ENCODE results near the gene CAMTA1. TPM values are rescaled to one million over a fixed set of nuclear protein-coding genes. Genes with fewer than 3 reads are reported as not detected.

CAMTA1 gene
- polyA plus RNA-seq, 1 donor from 2014 or later: 162 TPM

DNA sequence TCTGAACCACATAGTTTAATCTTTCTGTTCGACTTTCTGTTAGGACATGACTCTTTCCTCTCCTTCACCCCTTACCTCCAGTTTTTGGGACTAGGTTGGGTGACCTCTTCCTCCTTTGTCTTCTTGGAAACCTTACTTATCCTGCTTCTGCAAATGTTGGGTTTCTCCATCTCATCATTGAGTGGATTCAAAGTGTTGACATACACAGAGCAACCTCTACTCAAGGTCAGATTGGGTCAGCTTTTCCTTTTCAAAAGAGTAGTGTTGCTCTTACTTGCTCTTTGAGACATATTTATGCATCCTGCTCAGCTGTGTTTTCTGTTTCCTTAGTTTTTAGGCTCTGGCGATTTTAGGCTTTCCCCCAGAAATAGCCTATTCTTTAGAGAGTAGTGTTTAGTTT is 3.7 kb downstream of the CAMTA1 start:
- Histone ChIP-seq H4K20me1 (ENCODE audit: insufficient read depth) (no peaks in the 10 kb centered on the region), H3K4me2 (ENCODE audit: low read length) (no peak overlapping the region), H2AFZ (ENCODE audit: low read depth, low read length) (no peak overlapping the region), H3K27ac (ENCODE audit: low read length) (no peak overlapping the region), H3K4me3 (ENCODE audit: low read length) (no peak overlapping the region), H3K9ac (ENCODE audit: low read length) (no peak overlapping the region), H3K27me3 (ENCODE audit: insufficient read depth, low read depth, low read length) (no peaks in the 10 kb centered on the region), H3F3A (ENCODE audit: insufficient read depth, low read length, poor library complexity, severe bottlenecking) (no peaks in the 10 kb centered on the region), H3K79me2 (replicated peaks; ENCODE audit: insufficient read depth, low read length) (peaks cover 61% of the 10 kb centered on the region), H3K9me3 (ENCODE audit: low read length) (no peaks in the 10 kb centered on the region), H3K9me2 (ENCODE audit: insufficient read depth, low read length) (no peaks in the 10 kb centered on the region), H3K36me3 (ENCODE audit: insufficient read depth, low read length) (no peaks in the 10 kb centered on the region)
- TF ChIP-seq, protein P1, sequence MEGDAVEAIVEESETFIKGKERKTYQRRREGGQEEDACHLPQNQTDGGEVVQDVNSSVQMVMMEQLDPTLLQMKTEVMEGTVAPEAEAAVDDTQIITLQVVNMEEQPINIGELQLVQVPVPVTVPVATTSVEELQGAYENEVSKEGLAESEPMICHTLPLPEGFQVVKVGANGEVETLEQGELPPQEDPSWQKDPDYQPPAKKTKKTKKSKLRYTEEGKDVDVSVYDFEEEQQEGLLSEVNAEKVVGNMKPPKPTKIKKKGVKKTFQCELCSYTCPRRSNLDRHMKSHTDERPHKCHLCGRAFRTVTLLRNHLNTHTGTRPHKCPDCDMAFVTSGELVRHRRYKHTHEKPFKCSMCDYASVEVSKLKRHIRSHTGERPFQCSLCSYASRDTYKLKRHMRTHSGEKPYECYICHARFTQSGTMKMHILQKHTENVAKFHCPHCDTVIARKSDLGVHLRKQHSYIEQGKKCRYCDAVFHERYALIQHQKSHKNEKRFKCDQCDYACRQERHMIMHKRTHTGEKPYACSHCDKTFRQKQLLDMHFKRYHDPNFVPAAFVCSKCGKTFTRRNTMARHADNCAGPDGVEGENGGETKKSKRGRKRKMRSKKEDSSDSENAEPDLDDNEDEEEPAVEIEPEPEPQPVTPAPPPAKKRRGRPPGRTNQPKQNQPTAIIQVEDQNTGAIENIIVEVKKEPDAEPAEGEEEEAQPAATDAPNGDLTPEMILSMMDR (IDR thresholded peaks at IDR 0.05; ENCODE audit: poor library complexity, severe bottlenecking): no peak
- no peak for TF ChIP-seq RAD21 (conservative IDR thresholded peaks at IDR 0.05)
- TF ChIP-seq, protein P2, sequence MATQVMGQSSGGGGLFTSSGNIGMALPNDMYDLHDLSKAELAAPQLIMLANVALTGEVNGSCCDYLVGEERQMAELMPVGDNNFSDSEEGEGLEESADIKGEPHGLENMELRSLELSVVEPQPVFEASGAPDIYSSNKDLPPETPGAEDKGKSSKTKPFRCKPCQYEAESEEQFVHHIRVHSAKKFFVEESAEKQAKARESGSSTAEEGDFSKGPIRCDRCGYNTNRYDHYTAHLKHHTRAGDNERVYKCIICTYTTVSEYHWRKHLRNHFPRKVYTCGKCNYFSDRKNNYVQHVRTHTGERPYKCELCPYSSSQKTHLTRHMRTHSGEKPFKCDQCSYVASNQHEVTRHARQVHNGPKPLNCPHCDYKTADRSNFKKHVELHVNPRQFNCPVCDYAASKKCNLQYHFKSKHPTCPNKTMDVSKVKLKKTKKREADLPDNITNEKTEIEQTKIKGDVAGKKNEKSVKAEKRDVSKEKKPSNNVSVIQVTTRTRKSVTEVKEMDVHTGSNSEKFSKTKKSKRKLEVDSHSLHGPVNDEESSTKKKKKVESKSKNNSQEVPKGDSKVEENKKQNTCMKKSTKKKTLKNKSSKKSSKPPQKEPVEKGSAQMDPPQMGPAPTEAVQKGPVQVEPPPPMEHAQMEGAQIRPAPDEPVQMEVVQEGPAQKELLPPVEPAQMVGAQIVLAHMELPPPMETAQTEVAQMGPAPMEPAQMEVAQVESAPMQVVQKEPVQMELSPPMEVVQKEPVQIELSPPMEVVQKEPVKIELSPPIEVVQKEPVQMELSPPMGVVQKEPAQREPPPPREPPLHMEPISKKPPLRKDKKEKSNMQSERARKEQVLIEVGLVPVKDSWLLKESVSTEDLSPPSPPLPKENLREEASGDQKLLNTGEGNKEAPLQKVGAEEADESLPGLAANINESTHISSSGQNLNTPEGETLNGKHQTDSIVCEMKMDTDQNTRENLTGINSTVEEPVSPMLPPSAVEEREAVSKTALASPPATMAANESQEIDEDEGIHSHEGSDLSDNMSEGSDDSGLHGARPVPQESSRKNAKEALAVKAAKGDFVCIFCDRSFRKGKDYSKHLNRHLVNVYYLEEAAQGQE (IDR thresholded peaks at IDR 0.05; ENCODE audit: borderline replicate concordance): no peak
- no peak for TF ChIP-seq TAF1 (IDR thresholded peaks at IDR 0.05; ENCODE audit: low read depth)
- TF ChIP-seq EZH2 (IDR thresholded peaks at IDR 0.05; ENCODE audit: borderline replicate concordance, insufficient read depth, low read length, poor library complexity, severe bottlenecking): no peak
- TF ChIP-seq SMC3 (conservative IDR thresholded peaks at IDR 0.05; ENCODE audit: poor library complexity): no peak
- no peak for TF ChIP-seq EP300 (conservative IDR thresholded peaks at IDR 0.05; ENCODE audit: poor library complexity, severe bottlenecking)
- no peak for TF ChIP-seq POLR2AphosphoS5 (IDR thresholded peaks at IDR 0.05)

DNA sequence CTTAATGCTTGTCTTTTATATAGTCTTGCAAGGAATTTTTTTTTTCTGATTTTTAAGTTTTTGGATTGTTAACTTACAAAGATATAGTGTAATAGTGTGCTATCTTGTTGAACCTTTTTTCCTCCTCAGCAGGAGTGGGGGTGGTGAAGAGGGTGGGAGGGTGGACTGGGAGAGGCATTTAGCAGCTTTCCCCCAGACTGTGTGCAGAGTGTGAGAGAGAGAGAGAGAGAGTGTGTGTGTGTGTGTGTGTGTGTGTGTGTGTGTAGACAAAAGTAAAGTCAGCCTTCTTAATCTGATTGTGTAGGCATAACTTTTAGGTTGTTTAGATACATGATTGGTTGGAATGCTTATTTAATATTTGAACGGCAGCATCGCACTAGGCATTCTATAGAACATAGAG is 4.9 kb downstream of the CAMTA1 start:
- H3K9ac ChIP-seq (ENCODE audit: low read length): no peak overlapping the region
- no peak overlapping the region for H3K4me2 ChIP-seq (ENCODE audit: low read length)
- H3K79me2 ChIP-seq (replicated peaks; ENCODE audit: insufficient read depth, low read length): peaks cover 71% of the 10 kb centered on the region
- no peaks in the 10 kb centered on the region for H3K36me3 ChIP-seq (ENCODE audit: insufficient read depth, low read length)
- no peaks in the 10 kb centered on the region for H3K9me2 ChIP-seq (ENCODE audit: insufficient read depth, low read length)
- H3K4me3 ChIP-seq (ENCODE audit: low read length): no peak overlapping the region
- no peaks in the 10 kb centered on the region for H3F3A ChIP-seq (ENCODE audit: insufficient read depth, low read length, poor library complexity, severe bottlenecking)
- no peaks in the 10 kb centered on the region for H3K27me3 ChIP-seq (ENCODE audit: insufficient read depth, low read depth, low read length)
- H3K27ac ChIP-seq (ENCODE audit: low read length): no peak overlapping the region
- H2AFZ ChIP-seq (ENCODE audit: low read depth, low read length): no peak overlapping the region
- no peaks in the 10 kb centered on the region for H4K20me1 ChIP-seq (ENCODE audit: insufficient read depth)
- TF ChIP-seq RAD21 (conservative IDR thresholded peaks at IDR 0.05) (no peak), EZH2 (IDR thresholded peaks at IDR 0.05; ENCODE audit: borderline replicate concordance, insufficient read depth, low read length, poor library complexity, severe bottlenecking) (no peak), EP300 (conservative IDR thresholded peaks at IDR 0.05; ENCODE audit: poor library complexity, severe bottlenecking) (no peak), POLR2AphosphoS5 (IDR thresholded peaks at IDR 0.05) (no peak), SMC3 (conservative IDR thresholded peaks at IDR 0.05; ENCODE audit: poor library complexity) (no peak), TAF1 (IDR thresholded peaks at IDR 0.05; ENCODE audit: low read depth) (no peak), MXI1 (conservative IDR thresholded peaks at IDR 0.05; ENCODE audit: poor library complexity, severe bottlenecking) (no peak)
- TF ChIP-seq, protein P2 (IDR thresholded peaks at IDR 0.05; ENCODE audit: borderline replicate concordance): no peak
- TF ChIP-seq, protein P1 (IDR thresholded peaks at IDR 0.05; ENCODE audit: poor library complexity, severe bottlenecking): no peak
- no peaks in the 10 kb centered on the region for H3K9me3 ChIP-seq (ENCODE audit: low read length)

All from neural cell (in vitro differentiated cells).